Measurements from ENCODE around the gene MRPS17. TPM values are rescaled to one million over a fixed set of nuclear protein-coding genes. Genes with fewer than 3 reads are reported as not detected.

The MRPS17 gene
- polyA plus RNA-seq, 1 donor from 2014 or later, result 20.5 TPM

DNA sequence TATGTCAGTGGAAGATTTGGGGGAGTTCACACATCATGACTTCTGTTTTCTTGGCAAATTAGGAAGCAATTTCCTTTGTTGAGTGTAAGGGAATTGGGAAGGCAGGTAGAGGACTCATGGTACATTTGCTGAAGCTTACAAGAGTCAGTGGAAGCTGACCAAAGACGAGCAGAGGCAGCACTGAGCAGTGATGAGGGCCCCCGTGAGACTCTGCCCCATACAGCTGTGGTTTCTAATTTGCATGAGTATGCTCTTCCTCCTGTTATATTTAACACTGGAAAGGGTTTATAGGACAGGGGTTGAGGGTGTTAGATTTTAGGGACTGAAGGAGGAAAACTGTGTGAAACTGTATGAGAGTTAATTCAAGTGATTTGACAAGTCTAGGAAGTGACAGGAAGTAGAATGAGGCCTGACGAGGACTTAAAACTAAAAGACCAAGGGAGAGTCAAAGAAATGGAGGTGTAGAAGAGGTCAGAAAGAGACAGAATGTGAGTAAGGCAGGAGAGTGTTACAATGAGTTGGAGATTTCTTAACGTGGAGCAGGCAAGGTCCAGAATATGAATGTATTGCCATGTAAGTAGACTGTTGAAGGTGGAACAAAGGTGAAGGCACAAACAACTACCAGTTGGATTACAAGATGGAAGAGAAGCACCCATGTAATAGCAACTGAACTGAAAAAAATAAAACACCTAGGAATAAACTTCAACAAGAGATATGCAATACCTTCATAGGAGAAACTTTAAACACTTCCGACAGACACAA lies 23.5 kb upstream of the MRPS17 start:
- Histone ChIP-seq H3K36me3 (ENCODE audit: insufficient read depth, low read length) (peaks cover 11% of the 10 kb centered on the region), H3K4me2 (ENCODE audit: low read length) (no peak overlapping the region), H3K27ac (ENCODE audit: low read length) (no peak overlapping the region)

DNA sequence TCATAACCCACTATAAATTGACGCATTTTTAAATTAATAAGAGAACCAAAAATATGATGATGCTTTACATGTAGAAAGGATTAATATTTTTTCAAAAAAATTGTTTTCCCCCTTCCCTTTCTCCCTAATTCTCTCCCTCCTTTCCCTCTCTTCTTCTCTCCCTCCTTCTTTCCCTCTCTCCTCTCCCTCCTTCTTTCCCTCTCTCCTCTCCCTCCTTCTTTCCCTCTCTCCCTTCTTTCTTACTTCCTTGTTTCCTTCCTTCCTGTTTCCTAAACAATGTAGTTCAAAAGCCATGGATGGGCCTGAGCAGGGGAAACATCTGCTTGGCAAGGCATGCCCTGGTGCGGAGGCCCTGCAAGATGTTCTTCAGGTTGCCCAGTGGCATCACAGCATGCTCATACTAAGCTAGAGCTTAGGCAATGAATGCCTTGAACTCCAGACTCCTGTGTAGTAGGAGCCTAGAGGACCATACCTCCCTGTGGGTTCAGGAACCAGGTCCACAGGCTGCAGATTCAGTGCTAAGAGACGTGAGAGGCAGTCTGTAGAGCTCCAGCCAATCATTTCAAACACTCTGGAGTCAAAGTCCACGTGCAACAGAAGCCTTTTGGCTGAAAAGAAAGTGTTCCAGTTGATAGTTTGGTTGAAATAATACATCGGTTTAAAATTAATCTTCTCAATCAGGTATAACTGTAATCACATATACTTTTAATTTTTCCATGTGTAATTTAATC lies 20.1 kb upstream of the MRPS17 start:
- H3K79me2 ChIP-seq (replicated peaks; ENCODE audit: insufficient read depth, low read length), result no peaks in the 10 kb centered on the region
- H3K27ac ChIP-seq (ENCODE audit: low read length), result no peak overlapping the region
- H3K27me3 ChIP-seq (ENCODE audit: insufficient read depth, low read depth, low read length), result no peaks in the 10 kb centered on the region
- H3K9me2 ChIP-seq (ENCODE audit: insufficient read depth, low read length), result no peaks in the 10 kb centered on the region
- H3F3A ChIP-seq (ENCODE audit: insufficient read depth, low read length, poor library complexity, severe bottlenecking), result no peaks in the 10 kb centered on the region
- H4K20me1 ChIP-seq (ENCODE audit: insufficient read depth), result no peaks in the 10 kb centered on the region
- peaks cover 11% of the 10 kb centered on the region for H3K36me3 ChIP-seq (ENCODE audit: insufficient read depth, low read length)
- H2AFZ ChIP-seq (ENCODE audit: low read depth, low read length), result no peak overlapping the region
- no peak overlapping the region for H3K4me2 ChIP-seq (ENCODE audit: low read length)
- H3K9ac ChIP-seq (ENCODE audit: low read length), result no peak overlapping the region
- H3K9me3 ChIP-seq (ENCODE audit: low read length), result peaks cover 4% of the 10 kb centered on the region
- no peak overlapping the region for H3K4me3 ChIP-seq (ENCODE audit: low read length)
- TF ChIP-seq RAD21 (conservative IDR thresholded peaks at IDR 0.05), result no peak
- TF ChIP-seq, protein P1, sequence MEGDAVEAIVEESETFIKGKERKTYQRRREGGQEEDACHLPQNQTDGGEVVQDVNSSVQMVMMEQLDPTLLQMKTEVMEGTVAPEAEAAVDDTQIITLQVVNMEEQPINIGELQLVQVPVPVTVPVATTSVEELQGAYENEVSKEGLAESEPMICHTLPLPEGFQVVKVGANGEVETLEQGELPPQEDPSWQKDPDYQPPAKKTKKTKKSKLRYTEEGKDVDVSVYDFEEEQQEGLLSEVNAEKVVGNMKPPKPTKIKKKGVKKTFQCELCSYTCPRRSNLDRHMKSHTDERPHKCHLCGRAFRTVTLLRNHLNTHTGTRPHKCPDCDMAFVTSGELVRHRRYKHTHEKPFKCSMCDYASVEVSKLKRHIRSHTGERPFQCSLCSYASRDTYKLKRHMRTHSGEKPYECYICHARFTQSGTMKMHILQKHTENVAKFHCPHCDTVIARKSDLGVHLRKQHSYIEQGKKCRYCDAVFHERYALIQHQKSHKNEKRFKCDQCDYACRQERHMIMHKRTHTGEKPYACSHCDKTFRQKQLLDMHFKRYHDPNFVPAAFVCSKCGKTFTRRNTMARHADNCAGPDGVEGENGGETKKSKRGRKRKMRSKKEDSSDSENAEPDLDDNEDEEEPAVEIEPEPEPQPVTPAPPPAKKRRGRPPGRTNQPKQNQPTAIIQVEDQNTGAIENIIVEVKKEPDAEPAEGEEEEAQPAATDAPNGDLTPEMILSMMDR (IDR thresholded peaks at IDR 0.05; ENCODE audit: poor library complexity, severe bottlenecking), result no peak
- TF ChIP-seq SMC3 (conservative IDR thresholded peaks at IDR 0.05; ENCODE audit: poor library complexity), result no peak
- TF ChIP-seq, protein P2, sequence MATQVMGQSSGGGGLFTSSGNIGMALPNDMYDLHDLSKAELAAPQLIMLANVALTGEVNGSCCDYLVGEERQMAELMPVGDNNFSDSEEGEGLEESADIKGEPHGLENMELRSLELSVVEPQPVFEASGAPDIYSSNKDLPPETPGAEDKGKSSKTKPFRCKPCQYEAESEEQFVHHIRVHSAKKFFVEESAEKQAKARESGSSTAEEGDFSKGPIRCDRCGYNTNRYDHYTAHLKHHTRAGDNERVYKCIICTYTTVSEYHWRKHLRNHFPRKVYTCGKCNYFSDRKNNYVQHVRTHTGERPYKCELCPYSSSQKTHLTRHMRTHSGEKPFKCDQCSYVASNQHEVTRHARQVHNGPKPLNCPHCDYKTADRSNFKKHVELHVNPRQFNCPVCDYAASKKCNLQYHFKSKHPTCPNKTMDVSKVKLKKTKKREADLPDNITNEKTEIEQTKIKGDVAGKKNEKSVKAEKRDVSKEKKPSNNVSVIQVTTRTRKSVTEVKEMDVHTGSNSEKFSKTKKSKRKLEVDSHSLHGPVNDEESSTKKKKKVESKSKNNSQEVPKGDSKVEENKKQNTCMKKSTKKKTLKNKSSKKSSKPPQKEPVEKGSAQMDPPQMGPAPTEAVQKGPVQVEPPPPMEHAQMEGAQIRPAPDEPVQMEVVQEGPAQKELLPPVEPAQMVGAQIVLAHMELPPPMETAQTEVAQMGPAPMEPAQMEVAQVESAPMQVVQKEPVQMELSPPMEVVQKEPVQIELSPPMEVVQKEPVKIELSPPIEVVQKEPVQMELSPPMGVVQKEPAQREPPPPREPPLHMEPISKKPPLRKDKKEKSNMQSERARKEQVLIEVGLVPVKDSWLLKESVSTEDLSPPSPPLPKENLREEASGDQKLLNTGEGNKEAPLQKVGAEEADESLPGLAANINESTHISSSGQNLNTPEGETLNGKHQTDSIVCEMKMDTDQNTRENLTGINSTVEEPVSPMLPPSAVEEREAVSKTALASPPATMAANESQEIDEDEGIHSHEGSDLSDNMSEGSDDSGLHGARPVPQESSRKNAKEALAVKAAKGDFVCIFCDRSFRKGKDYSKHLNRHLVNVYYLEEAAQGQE (IDR thresholded peaks at IDR 0.05; ENCODE audit: borderline replicate concordance), result no peak
- no peak for TF ChIP-seq EP300 (conservative IDR thresholded peaks at IDR 0.05; ENCODE audit: poor library complexity, severe bottlenecking)
- no peak for TF ChIP-seq POLR2AphosphoS5 (IDR thresholded peaks at IDR 0.05)
- TF ChIP-seq MXI1 (conservative IDR thresholded peaks at IDR 0.05; ENCODE audit: poor library complexity, severe bottlenecking), result no peak
- TF ChIP-seq TAF1 (IDR thresholded peaks at IDR 0.05; ENCODE audit: low read depth), result no peak

More for the DNA sequence above, 23.5 kb upstream of the MRPS17 start:
- no peak overlapping the region for H2AFZ ChIP-seq (ENCODE audit: low read depth, low read length)
- TF ChIP-seq MXI1 (conservative IDR thresholded peaks at IDR 0.05; ENCODE audit: poor library complexity, severe bottlenecking) (no peak), TAF1 (IDR thresholded peaks at IDR 0.05; ENCODE audit: low read depth) (no peak), EP300 (conservative IDR thresholded peaks at IDR 0.05; ENCODE audit: poor library complexity, severe bottlenecking) (no peak), RAD21 (conservative IDR thresholded peaks at IDR 0.05) (no peak), EZH2 (IDR thresholded peaks at IDR 0.05; ENCODE audit: borderline replicate concordance, insufficient read depth, low read length, poor library complexity, severe bottlenecking) (no peak), POLR2AphosphoS5 (IDR thresholded peaks at IDR 0.05) (no peak), SMC3 (conservative IDR thresholded peaks at IDR 0.05; ENCODE audit: poor library complexity) (no peak)
- TF ChIP-seq, protein P2 (IDR thresholded peaks at IDR 0.05; ENCODE audit: borderline replicate concordance), result no peak
- TF ChIP-seq, protein P1 (IDR thresholded peaks at IDR 0.05; ENCODE audit: poor library complexity, severe bottlenecking), result no peak
- H3F3A ChIP-seq (ENCODE audit: insufficient read depth, low read length, poor library complexity, severe bottlenecking), result no peaks in the 10 kb centered on the region
- no peaks in the 10 kb centered on the region for H3K79me2 ChIP-seq (replicated peaks; ENCODE audit: insufficient read depth, low read length)
- H3K4me3 ChIP-seq (ENCODE audit: low read length), result no peak overlapping the region
- no peaks in the 10 kb centered on the region for H3K9me2 ChIP-seq (ENCODE audit: insufficient read depth, low read length)
- no peaks in the 10 kb centered on the region for H3K9me3 ChIP-seq (ENCODE audit: low read length)
- no peak overlapping the region for H3K9ac ChIP-seq (ENCODE audit: low read length)
- no peaks in the 10 kb centered on the region for H4K20me1 ChIP-seq (ENCODE audit: insufficient read depth)
- H3K27me3 ChIP-seq (ENCODE audit: insufficient read depth, low read depth, low read length), result no peaks in the 10 kb centered on the region
